H1 (cell line): ENCODE measurements around the gene MROH8. TPM values are rescaled to one million over a fixed set of nuclear protein-coding genes. Genes with fewer than 3 reads are reported as not detected.

Source experiments
- CTCF ChIA-PET: fragments of 300-600 bp; sonication (Branson Sonifier 250); formaldehyde crosslinking; loops from one replicate; lab custom pipeline; 2021; ENCODE audit not compliant: partially characterized antibody; lab: Charles Lee
- POLR2A ChIA-PET: fragments of 300-600 bp; sonication (Branson Sonifier 250); formaldehyde crosslinking; loops from one replicate; lab custom pipeline; 2021; ENCODE audit warnings: inconsistent platforms; ENCODE audit not compliant: partially characterized antibody; lab: Charles Lee
- DNase-seq, 2 experiments: peaks; one replicate each; pipeline versions ENCODE4 v3.0.0 to v3.0.0-alpha.2; 2010 to 2022; ENCODE audit warnings: low spot score in 2 of 2, low read depth in 1 of 2, mixed read lengths in 1 of 2
- FAIRE-seq: peaks from 2 replicates; lab custom pipeline; 2011; peaks lifted over from hg19 to GRCh38; lab: Jason Lieb, UNC
- H2AFZ ChIP-seq: 2 replicates; pipeline ENCODE4 v1.8.1; 2012; ENCODE audit warnings: low read length, inconsistent platforms
- H2AK5ac ChIP-seq: 2 replicates; pipeline ENCODE4 v1.6.1; 2013; ENCODE audit warnings: low read depth, low read length
- H2BK120ac ChIP-seq: replicated peaks from 2 replicates; pipeline ENCODE3; 2013; ENCODE audit warnings: low read depth, low read length, inconsistent platforms
- H2BK12ac ChIP-seq: 2 replicates; pipeline ENCODE4 v1.6.1; 2013; ENCODE audit warnings: low read depth, low read length
- H2BK15ac ChIP-seq: 2 replicates; pipeline ENCODE4 v1.6.1; 2013; ENCODE audit warnings: low read length
- H2BK20ac ChIP-seq: 2 replicates; pipeline ENCODE4 v1.6.1; 2013; ENCODE audit warnings: low read length
- H2BK5ac ChIP-seq: 2 replicates; pipeline ENCODE4 v1.6.1; 2013; ENCODE audit warnings: low read depth, low read length
- H3K14ac ChIP-seq: 2 replicates; pipeline ENCODE4 v1.6.1; 2013; ENCODE audit warnings: inconsistent platforms; ENCODE audit not compliant: insufficient read length
- H3K18ac ChIP-seq: 2 replicates; pipeline ENCODE4 v1.6.1; 2013; ENCODE audit warnings: low read length; ENCODE audit errors: extremely low read depth
- H3K23ac ChIP-seq: 2 replicates; pipeline ENCODE4 v1.6.1; 2013; ENCODE audit warnings: inconsistent platforms; ENCODE audit not compliant: insufficient read length
- H3K23me2 ChIP-seq: 2 replicates; pipeline ENCODE4 v1.6.1; 2013; ENCODE audit warnings: low read depth, low read length
- H3K27ac ChIP-seq: 2 replicates; pipeline ENCODE4 v1.6.1; 2011; ENCODE audit warnings: low read depth, low read length, inconsistent platforms
- H3K27me3 ChIP-seq, 4 experiments: replicated peaks in 1 of 4; 1 replicate in 1 of 4; 2 replicates in 3 of 4; pipeline versions ENCODE4 v1.6.1 to v1.8.1; 2011 to 2013; ENCODE audit warnings: low read length in 3 of 4, mild to moderate bottlenecking in 3 of 4, inconsistent platforms in 2 of 4, mixed read lengths in 2 of 4, moderate library complexity in 1 of 4; ENCODE audit not compliant: control insufficient read depth in 3 of 4, insufficient read depth in 3 of 4; ENCODE audit errors: extremely low read depth in 1 of 4
- H3K36me3 ChIP-seq, 4 experiments: 2 replicates each; pipeline versions ENCODE4 v1.6.1 to v1.8.1; 2011 to 2013; ENCODE audit warnings: mild to moderate bottlenecking in 4 of 4, low read length in 3 of 4, moderate library complexity in 2 of 4, control low read depth in 1 of 4, inconsistent platforms in 1 of 4; ENCODE audit not compliant: insufficient read depth in 4 of 4, control insufficient read depth in 2 of 4
- H3K4ac ChIP-seq: replicated peaks from 2 replicates; pipeline ENCODE3; 2013; ENCODE audit warnings: low read length, low read depth, mixed read lengths, inconsistent platforms; ENCODE audit not compliant: insufficient read length
- H3K4me1 ChIP-seq, 4 experiments: replicated peaks in 1 of 4; 1 replicate in 1 of 4; 2 replicates in 3 of 4; pipeline versions ENCODE4 v1.6.1 to v1.8.1; 2011 to 2013; ENCODE audit warnings: low read length in 3 of 4, inconsistent platforms in 2 of 4, mixed read lengths in 1 of 4; ENCODE audit not compliant: insufficient read depth in 4 of 4, control insufficient read depth in 3 of 4
- H3K4me2 ChIP-seq, 2 experiments: 2 replicates each; pipeline versions ENCODE4 v1.6.1 to v1.8.1; 2011 to 2013; ENCODE audit warnings: low read depth in 2 of 2, low read length in 2 of 2, control low read depth in 1 of 2, inconsistent platforms in 1 of 2, mild to moderate bottlenecking in 1 of 2; ENCODE audit not compliant: insufficient read depth in 1 of 2
- H3K4me3 ChIP-seq, 4 experiments: fragments of 200-600, 300-600 bp in 1 of 4; sonication (generic), shearing (Covaris generic), sonication (Bioruptor Twin) in 1 of 4; 2 replicates each; pipeline versions ENCODE4 v1.5.1 to v1.8.1; 2011 to 2016; ENCODE audit warnings: low read length in 4 of 4, low read depth in 3 of 4, control low read depth in 2 of 4, inconsistent platforms in 2 of 4, mild to moderate bottlenecking in 2 of 4, mixed read lengths in 1 of 4, moderate library complexity in 1 of 4; ENCODE audit not compliant: insufficient read depth in 2 of 4; ENCODE audit errors: extremely low read depth in 1 of 4
- H3K56ac ChIP-seq: replicated peaks from 2 replicates; pipeline ENCODE3; 2013; ENCODE audit warnings: low read depth, mild to moderate bottlenecking, mixed read lengths, low read length, inconsistent platforms; ENCODE audit not compliant: insufficient read length
- H3K79me1 ChIP-seq: 2 replicates; pipeline ENCODE4 v1.6.1; 2013; ENCODE audit warnings: low read depth, low read length, control low read depth
- H3K79me2 ChIP-seq, 2 experiments: 2 replicates each; pipeline versions ENCODE4 v1.6.1 to v1.8.1; 2012 to 2013; ENCODE audit warnings: low read length in 2 of 2, mild to moderate bottlenecking in 2 of 2, inconsistent platforms in 1 of 2; ENCODE audit not compliant: insufficient read depth in 2 of 2, control insufficient read depth in 1 of 2
- H3K9ac ChIP-seq, 4 experiments: replicated peaks in 1 of 4; 1 replicate in 1 of 4; 2 replicates in 3 of 4; pipeline versions ENCODE4 v1.6.1 to v1.8.1; 2011 to 2013; ENCODE audit warnings: low read depth in 3 of 4, low read length in 3 of 4, control low read depth in 2 of 4, mild to moderate bottlenecking in 2 of 4, moderate library complexity in 2 of 4, inconsistent platforms in 1 of 4; ENCODE audit errors: extremely low read depth in 1 of 4
- H3K9me3 ChIP-seq, 2 experiments: 2 replicates each; pipeline versions ENCODE4 v1.6.1 to v1.8.1; 2012 to 2013; ENCODE audit warnings: mild to moderate bottlenecking in 2 of 2, moderate library complexity in 2 of 2, control low read depth in 1 of 2, inconsistent platforms in 1 of 2, low read depth in 1 of 2, low read length in 1 of 2, mixed read lengths in 1 of 2; ENCODE audit not compliant: insufficient read depth in 2 of 2
- H4K20me1 ChIP-seq, 2 experiments: replicated peaks in 1 of 2; 2 replicates each; pipeline versions ENCODE3 to v1.8.1; 2011 to 2013; ENCODE audit warnings: inconsistent platforms in 2 of 2, low read length in 2 of 2, mild to moderate bottlenecking in 1 of 2; ENCODE audit not compliant: insufficient read depth in 2 of 2, control insufficient read depth in 1 of 2
- H4K5ac ChIP-seq: 2 replicates; pipeline ENCODE4 v1.6.1; 2013; ENCODE audit warnings: low read length, low read depth, mixed read lengths, inconsistent platforms; ENCODE audit not compliant: insufficient read length
- H4K8ac ChIP-seq: 2 replicates; pipeline ENCODE4 v1.8.0; 2013; ENCODE audit warnings: mild to moderate bottlenecking, moderate library complexity, low read length, inconsistent platforms; ENCODE audit not compliant: insufficient read depth; ENCODE audit errors: extremely low read depth
- H4K91ac ChIP-seq: replicated peaks from 2 replicates; pipeline ENCODE3; 2013; ENCODE audit warnings: low read length, mixed read lengths, inconsistent platforms; ENCODE audit not compliant: insufficient read length
- BCL11A ChIP-seq, 2 experiments: IDR thresholded peaks; one replicate each; pipeline ENCODE4 v1.6.1; 2011; ENCODE audit warnings: low read depth in 2 of 2, low read length in 2 of 2, mild to moderate bottlenecking in 2 of 2
- BRCA1 ChIP-seq: IDR thresholded peaks from 2 replicates; pipeline ENCODE4 v1.6.1; 2012; ENCODE audit warnings: low read depth, low read length, improper control_type of control experiment
- EGR1 ChIP-seq: IDR thresholded peaks from 2 replicates; pipeline ENCODE4 v1.6.1; 2011; ENCODE audit warnings: low read depth, low read length, borderline replicate concordance
- KDM5A ChIP-seq: fragments of 200-600 bp; IDR thresholded peaks from 2 replicates; pipeline ENCODE4 v1.7.1; 2012; ENCODE audit warnings: mild to moderate bottlenecking, low read length, inconsistent platforms, mixed read lengths
- POLR2A ChIP-seq, 2 experiments: IDR thresholded peaks; 1 replicate in 1 of 2; 2 replicates in 1 of 2; pipeline ENCODE4 v1.6.1; 2011; ENCODE audit warnings: low read depth in 2 of 2, low read length in 2 of 2, mild to moderate bottlenecking in 2 of 2; ENCODE audit errors: control extremely low read depth in 1 of 2
- RBBP5 ChIP-seq: IDR thresholded peaks from 2 replicates; pipeline ENCODE4 v1.7.1; 2012; ENCODE audit warnings: low read depth, mild to moderate bottlenecking, inconsistent platforms, low read length, moderate library complexity, borderline replicate concordance
- TAF1 ChIP-seq: IDR thresholded peaks from 2 replicates; pipeline ENCODE4 v1.6.1; 2011; ENCODE audit warnings: mild to moderate bottlenecking, low read depth, low read length
- WGBS, 2 experiments: shearing (Covaris generic) in 1 of 2; methylation state at CpG; one replicate each; pipeline versions ENCODE4 v1.1.6 to v1.1.7; 2013 to 2015; ENCODE audit warnings: low lambda C conversion rate in 2 of 2, mixed read lengths in 2 of 2, inconsistent platforms in 1 of 2, low coverage in 1 of 2, missing lambda C conversion rate in 1 of 2; ENCODE audit not compliant: insufficient replicate concordance in 2 of 2, insufficient coverage in 1 of 2, insufficient read length in 1 of 2; ENCODE audit errors: extremely low coverage in 1 of 2, missing lambda C conversion rate in 1 of 2; 5-methylcytosine and 5-hydroxymethylcytosine counted together
- polyA plus RNA-seq, 7 experiments: library from polyadenylated mRNA; depleted of rRNA in 3 of 7; stranded (reverse) in 5 of 7; unstranded in 2 of 7; fragments of >200 nt in 5 of 7; fragments of 200-250 nt in 2 of 7; gene quantifications; 1 replicate in 5 of 7; 2 replicates in 1 of 7; 4 replicates in 1 of 7; pipeline versions ENCODE4 v1.2.1 to v1.2.3, GENCODE V29; 2011 to 2013; ENCODE audit warnings: missing spikeins in 2 of 7, mixed read lengths in 2 of 7
- total RNA-seq: library from RNA; stranded (reverse); fragmentation: NEBNext Ultra II Directional; extraction: Animal tissue kit (Norgen Biotek cat#: 25700); gene quantifications from 2 replicates; pipeline ENCODE4 v1.2.1, GENCODE V29; 2021

The MROH8 gene
- total and polyA plus RNA-seq, 2 of the 8 experiments (the other 6 are each of a cell fraction or from before 2014, with no cell fraction given): 0.50 to 0.86 TPM

- H2BK20ac ChIP-seq: no peak overlapping the region
- no peak overlapping the region for H2BK5ac ChIP-seq
- no peaks in the 10 kb centered on the region for H3K79me1 ChIP-seq
- no peak overlapping the region for H2AFZ ChIP-seq
- CTCF ChIA-PET: interaction anchor here (0.6 to 1.3 kb wide), 2 partner anchors 23 to 83 kb away, joined by 3 read pairs; no protein-coding TSS in a partner anchor
- H3K27ac ChIP-seq: no peak overlapping the region
- H2BK15ac ChIP-seq: no peak overlapping the region
- no peak overlapping the region for H3K23ac ChIP-seq
- no peak overlapping the region for H2BK120ac ChIP-seq
- no peaks in the 10 kb centered on the region for H3K9me3 ChIP-seq
- no peak overlapping the region for H4K91ac ChIP-seq
- H3K18ac ChIP-seq: no peak overlapping the region
- H3K56ac ChIP-seq: no peak overlapping the region
- no peak for DNase-seq
- no peak overlapping the region for H4K5ac ChIP-seq
- POLR2A ChIA-PET: interaction anchor here (0.6 to 2.1 kb wide), 2 partner anchors 13 to 15 kb away, joined by 3 to 9 read pairs; partner anchors contain the start of gene RBL1
- no peak overlapping the region for H3K9ac ChIP-seq
- WGBS, 2 experiments: 92% methylated on average over 4 of the region's 4 CpGs; no CpG with 5 or more reads in 1 of the 2 experiments
- no peak overlapping the region for H4K8ac ChIP-seq
- H4K20me1 ChIP-seq: no peaks in the 10 kb centered on the region
- H3K4me3 ChIP-seq: no peak overlapping the region
- no peak overlapping the region for H2BK12ac ChIP-seq
- no peaks in the 10 kb centered on the region for H3K27me3 ChIP-seq
- no peak overlapping the region for H3K4me2 ChIP-seq
- no peak overlapping the region for H2AK5ac ChIP-seq
- H3K36me3 ChIP-seq: no peaks in the 10 kb centered on the region
- H3K79me2 ChIP-seq: no peaks in the 10 kb centered on the region
- no peak for FAIRE-seq
- no peak overlapping the region for H3K4ac ChIP-seq
- H3K23me2 ChIP-seq: no peaks in the 10 kb centered on the region
- no peak overlapping the region for H3K14ac ChIP-seq
- H3K4me1 ChIP-seq: no peaks in the 10 kb centered on the region
- TF ChIP-seq TAF1: no peak
- TF ChIP-seq BRCA1: no peak
- no peak for TF ChIP-seq KDM5A
- no peak for TF ChIP-seq EGR1
- TF ChIP-seq RBBP5: no peak
- no peak for TF ChIP-seq POLR2A (IDR thresholded peaks at IDR 0.05; ENCODE audit: control extremely low read depth in 1 of 2, low read depth in 2 of 2, low read length in 2 of 2)
- TF ChIP-seq BCL11A (IDR thresholded peaks at IDR 0.05; ENCODE audit: low read depth in 2 of 2, low read length in 2 of 2): no peak
Observed at GRCh38 chr20:37108676-37109075, 70.7 kb downstream of the MROH8 start.
